Measurements from ENCODE around the gene KCTD5. TPM values are rescaled to one million over a fixed set of nuclear protein-coding genes. Genes with fewer than 3 reads are reported as not detected.
A peak's percentile ranks its signal among the peaks of the same experiment; 100 is the strongest.

The KCTD5 gene
- total and polyA plus RNA-seq, 9 of the 15 experiments (the other 6 are each of a cell fraction or from before 2014, with no cell fraction given) = 0.73 to 58.3 (median 32.3) TPM

DNA sequence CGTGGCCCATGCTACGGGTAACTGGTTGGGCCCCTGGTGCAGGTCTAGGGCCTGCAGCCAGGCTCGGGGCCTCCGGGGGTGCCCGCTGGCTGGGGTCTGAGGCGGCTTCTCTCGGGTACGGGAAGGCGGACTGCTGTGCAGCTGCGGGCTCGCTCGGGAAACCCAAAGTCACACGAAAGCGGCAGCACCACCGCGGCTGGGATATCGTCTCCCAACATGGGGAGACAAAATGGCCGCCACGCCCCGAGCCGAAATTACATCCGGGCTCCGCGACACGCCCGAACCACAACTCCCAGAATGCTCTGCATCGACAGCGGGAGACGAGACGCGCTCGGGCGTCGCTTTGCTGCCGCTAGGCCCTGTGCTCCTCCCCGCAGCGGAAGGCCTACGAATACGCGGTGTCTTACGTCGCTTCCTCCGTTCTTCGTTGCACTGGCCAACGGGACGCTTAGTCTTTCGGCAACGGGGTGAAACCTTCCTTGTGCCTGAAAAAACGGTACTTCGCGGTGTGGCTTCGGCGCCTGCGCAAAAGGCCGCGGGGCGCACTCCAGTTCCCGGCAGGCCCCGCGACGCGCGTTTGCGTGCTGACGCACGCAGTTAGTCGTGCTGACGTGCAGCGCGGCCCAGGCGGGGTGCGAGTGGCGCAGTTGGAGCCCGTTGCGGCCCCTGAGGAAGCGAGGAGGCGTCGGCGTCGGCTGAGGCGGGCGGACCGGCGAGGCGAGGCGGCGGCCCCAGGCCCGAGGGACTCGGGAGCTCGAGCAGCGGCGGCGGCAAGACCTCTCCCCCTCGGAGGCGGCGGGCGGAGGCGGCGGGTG, 69.9 kb downstream of the KCTD5 start, which contains the start of gene SRRM2 (continued):
- TF ChIP-seq, protein P1, sequence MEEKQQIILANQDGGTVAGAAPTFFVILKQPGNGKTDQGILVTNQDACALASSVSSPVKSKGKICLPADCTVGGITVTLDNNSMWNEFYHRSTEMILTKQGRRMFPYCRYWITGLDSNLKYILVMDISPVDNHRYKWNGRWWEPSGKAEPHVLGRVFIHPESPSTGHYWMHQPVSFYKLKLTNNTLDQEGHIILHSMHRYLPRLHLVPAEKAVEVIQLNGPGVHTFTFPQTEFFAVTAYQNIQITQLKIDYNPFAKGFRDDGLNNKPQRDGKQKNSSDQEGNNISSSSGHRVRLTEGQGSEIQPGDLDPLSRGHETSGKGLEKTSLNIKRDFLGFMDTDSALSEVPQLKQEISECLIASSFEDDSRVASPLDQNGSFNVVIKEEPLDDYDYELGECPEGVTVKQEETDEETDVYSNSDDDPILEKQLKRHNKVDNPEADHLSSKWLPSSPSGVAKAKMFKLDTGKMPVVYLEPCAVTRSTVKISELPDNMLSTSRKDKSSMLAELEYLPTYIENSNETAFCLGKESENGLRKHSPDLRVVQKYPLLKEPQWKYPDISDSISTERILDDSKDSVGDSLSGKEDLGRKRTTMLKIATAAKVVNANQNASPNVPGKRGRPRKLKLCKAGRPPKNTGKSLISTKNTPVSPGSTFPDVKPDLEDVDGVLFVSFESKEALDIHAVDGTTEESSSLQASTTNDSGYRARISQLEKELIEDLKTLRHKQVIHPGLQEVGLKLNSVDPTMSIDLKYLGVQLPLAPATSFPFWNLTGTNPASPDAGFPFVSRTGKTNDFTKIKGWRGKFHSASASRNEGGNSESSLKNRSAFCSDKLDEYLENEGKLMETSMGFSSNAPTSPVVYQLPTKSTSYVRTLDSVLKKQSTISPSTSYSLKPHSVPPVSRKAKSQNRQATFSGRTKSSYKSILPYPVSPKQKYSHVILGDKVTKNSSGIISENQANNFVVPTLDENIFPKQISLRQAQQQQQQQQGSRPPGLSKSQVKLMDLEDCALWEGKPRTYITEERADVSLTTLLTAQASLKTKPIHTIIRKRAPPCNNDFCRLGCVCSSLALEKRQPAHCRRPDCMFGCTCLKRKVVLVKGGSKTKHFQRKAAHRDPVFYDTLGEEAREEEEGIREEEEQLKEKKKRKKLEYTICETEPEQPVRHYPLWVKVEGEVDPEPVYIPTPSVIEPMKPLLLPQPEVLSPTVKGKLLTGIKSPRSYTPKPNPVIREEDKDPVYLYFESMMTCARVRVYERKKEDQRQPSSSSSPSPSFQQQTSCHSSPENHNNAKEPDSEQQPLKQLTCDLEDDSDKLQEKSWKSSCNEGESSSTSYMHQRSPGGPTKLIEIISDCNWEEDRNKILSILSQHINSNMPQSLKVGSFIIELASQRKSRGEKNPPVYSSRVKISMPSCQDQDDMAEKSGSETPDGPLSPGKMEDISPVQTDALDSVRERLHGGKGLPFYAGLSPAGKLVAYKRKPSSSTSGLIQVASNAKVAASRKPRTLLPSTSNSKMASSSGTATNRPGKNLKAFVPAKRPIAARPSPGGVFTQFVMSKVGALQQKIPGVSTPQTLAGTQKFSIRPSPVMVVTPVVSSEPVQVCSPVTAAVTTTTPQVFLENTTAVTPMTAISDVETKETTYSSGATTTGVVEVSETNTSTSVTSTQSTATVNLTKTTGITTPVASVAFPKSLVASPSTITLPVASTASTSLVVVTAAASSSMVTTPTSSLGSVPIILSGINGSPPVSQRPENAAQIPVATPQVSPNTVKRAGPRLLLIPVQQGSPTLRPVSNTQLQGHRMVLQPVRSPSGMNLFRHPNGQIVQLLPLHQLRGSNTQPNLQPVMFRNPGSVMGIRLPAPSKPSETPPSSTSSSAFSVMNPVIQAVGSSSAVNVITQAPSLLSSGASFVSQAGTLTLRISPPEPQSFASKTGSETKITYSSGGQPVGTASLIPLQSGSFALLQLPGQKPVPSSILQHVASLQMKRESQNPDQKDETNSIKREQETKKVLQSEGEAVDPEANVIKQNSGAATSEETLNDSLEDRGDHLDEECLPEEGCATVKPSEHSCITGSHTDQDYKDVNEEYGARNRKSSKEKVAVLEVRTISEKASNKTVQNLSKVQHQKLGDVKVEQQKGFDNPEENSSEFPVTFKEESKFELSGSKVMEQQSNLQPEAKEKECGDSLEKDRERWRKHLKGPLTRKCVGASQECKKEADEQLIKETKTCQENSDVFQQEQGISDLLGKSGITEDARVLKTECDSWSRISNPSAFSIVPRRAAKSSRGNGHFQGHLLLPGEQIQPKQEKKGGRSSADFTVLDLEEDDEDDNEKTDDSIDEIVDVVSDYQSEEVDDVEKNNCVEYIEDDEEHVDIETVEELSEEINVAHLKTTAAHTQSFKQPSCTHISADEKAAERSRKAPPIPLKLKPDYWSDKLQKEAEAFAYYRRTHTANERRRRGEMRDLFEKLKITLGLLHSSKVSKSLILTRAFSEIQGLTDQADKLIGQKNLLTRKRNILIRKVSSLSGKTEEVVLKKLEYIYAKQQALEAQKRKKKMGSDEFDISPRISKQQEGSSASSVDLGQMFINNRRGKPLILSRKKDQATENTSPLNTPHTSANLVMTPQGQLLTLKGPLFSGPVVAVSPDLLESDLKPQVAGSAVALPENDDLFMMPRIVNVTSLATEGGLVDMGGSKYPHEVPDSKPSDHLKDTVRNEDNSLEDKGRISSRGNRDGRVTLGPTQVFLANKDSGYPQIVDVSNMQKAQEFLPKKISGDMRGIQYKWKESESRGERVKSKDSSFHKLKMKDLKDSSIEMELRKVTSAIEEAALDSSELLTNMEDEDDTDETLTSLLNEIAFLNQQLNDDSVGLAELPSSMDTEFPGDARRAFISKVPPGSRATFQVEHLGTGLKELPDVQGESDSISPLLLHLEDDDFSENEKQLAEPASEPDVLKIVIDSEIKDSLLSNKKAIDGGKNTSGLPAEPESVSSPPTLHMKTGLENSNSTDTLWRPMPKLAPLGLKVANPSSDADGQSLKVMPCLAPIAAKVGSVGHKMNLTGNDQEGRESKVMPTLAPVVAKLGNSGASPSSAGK (IDR thresholded peaks at IDR 0.05) = peak; percentile 99
- TF ChIP-seq ZNF143 (CRISPR knock-in tag; IDR thresholded peaks at IDR 0.05) = peak; percentile 97
- no peak for TF ChIP-seq SNRNP70 (optimal IDR thresholded peaks at IDR 0.05; ENCODE audit: low read depth, low read length)
- no peak for TF ChIP-seq ZBTB8A (IDR thresholded peaks at IDR 0.05; ENCODE audit: partially characterized antibody)
- TF ChIP-seq UBTF (IDR thresholded peaks at IDR 0.05; ENCODE audit: borderline replicate concordance in 1 of 2, low read depth in 2 of 2, low read length in 2 of 2) = no peak
- TF ChIP-seq SP1 (CRISPR knock-in tag; IDR thresholded peaks at IDR 0.05) = peak; percentile 86; the same call in 1 of the 2 replicates
- peak; percentile 13; the same call in 1 of the 2 replicates for TF ChIP-seq ZNF384 (IDR thresholded peaks at IDR 0.05; ENCODE audit: low read depth, low read length)
- TF ChIP-seq ETS1 (conservative IDR thresholded peaks at IDR 0.05; ENCODE audit: control insufficient read depth, low read depth, low read length) = peak; percentile 75; the same call in 1 of the 2 replicates
- TF ChIP-seq CEBPB (tag; IDR thresholded peaks at IDR 0.05) = no peak
